Measurements from ENCODE around the gene SLC5A10. TPM values are rescaled to one million over a fixed set of nuclear protein-coding genes. Genes with fewer than 3 reads are reported as not detected.
A peak's percentile ranks its signal among the peaks of the same experiment; 100 is the strongest.

Gene SLC5A10
- total RNA-seq, 4 donors from 2014 or later, result 0.31 to 1.5 (median 0.94) TPM

DNA sequence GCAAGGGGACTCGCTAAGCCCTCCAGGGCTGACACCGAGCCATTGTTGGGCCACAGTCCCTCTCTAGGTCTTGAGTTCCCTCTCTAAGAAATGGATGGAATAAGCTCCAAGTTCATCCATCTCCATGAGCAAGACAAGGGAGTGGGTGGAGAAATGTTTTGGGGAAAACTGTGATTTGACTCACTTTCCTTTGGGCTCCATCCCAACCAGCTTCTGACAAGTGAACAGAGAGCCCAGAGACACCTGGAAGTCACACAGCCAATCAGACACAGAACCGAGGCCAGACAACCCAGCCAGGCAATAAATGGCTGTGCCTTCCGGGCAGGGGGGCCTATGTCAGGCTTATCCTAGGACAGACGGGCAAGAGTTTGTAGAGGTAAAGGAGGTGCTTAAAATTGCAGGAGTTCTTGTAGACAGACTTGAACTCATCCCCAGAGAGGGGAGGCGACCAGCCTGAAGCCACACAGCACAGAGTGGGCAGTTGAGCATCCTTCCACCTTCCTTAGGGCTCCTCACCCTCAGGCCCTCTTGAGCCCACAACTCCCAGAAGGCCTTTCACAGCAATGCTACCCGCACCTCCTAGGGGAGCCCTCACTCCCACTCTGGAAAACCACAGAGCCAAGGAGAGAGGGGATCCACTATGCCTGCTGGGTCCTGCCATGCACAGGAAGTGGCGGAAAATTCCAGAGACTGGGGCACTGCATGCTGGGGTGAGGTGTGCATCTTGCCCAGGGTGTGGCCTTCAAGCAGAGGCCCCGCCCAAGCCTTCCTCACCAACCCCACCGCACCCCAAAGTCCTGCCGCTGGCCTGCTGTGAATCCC is 62.1 kb downstream of the SLC5A10 start:
- H3K27me3 ChIP-seq, result peaks cover 5% of the 10 kb centered on the region
- WGBS, result 60% methylated on average over 11 of the region's 11 CpGs
- H3K27ac ChIP-seq, result no peak overlapping the region
- no peak overlapping the region for H3K4me3 ChIP-seq
- no peaks in the 10 kb centered on the region for H3K36me3 ChIP-seq
- H3K4me1 ChIP-seq, result peaks cover 48% of the 10 kb centered on the region
- H3K9me3 ChIP-seq, result no peaks in the 10 kb centered on the region
- no peak for DNase-seq (ENCODE audit: low spot score in 2 of 2)
- TF ChIP-seq, protein P1, sequence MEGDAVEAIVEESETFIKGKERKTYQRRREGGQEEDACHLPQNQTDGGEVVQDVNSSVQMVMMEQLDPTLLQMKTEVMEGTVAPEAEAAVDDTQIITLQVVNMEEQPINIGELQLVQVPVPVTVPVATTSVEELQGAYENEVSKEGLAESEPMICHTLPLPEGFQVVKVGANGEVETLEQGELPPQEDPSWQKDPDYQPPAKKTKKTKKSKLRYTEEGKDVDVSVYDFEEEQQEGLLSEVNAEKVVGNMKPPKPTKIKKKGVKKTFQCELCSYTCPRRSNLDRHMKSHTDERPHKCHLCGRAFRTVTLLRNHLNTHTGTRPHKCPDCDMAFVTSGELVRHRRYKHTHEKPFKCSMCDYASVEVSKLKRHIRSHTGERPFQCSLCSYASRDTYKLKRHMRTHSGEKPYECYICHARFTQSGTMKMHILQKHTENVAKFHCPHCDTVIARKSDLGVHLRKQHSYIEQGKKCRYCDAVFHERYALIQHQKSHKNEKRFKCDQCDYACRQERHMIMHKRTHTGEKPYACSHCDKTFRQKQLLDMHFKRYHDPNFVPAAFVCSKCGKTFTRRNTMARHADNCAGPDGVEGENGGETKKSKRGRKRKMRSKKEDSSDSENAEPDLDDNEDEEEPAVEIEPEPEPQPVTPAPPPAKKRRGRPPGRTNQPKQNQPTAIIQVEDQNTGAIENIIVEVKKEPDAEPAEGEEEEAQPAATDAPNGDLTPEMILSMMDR (IDR thresholded peaks at IDR 0.05), result no peak
- no peak for TF ChIP-seq EP300 (IDR thresholded peaks at IDR 0.05)
- TF ChIP-seq POLR2AphosphoS5 (IDR thresholded peaks at IDR 0.05), result no peak
- no peak for TF ChIP-seq POLR2A (IDR thresholded peaks at IDR 0.05)

DNA sequence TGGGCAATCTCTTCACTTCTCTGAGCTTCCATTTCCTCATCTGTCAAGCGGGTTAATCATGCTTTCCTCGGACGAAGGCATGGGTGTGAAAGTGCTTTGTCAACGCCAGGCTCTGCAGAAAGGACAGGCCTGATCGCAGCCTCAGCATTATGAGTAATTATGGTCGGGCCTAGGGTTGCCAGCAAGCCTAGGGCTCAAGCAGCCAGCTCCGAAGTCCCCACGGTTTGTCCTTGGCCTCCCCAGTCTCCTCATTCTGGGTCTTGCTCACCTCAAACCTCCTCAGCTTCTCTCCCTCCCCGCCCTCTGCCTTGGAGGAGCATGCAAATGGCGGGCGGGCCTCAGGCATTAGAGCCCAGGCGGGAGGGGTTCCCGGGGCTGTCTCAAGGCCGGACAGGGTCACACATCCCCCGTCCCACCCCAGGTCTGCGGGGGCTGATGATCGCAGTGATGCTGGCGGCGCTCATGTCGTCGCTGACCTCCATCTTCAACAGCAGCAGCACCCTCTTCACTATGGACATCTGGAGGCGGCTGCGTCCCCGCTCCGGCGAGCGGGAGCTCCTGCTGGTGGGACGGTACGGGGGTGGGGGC is 62.8 kb downstream of the SLC5A10 start:
- H3K4me1 ChIP-seq, result peaks cover 48% of the 10 kb centered on the region
- H3K4me3 ChIP-seq, result no peak overlapping the region
- no peak for DNase-seq (ENCODE audit: low spot score in 2 of 2)
- peaks cover 5% of the 10 kb centered on the region for H3K27me3 ChIP-seq
- WGBS, result 62% methylated on average over 21 of the region's 29 CpGs
- H3K9me3 ChIP-seq, result no peaks in the 10 kb centered on the region
- H3K36me3 ChIP-seq, result no peaks in the 10 kb centered on the region
- H3K27ac ChIP-seq, result peak overlapping the region; percentile 14
- no peak for TF ChIP-seq EP300 (IDR thresholded peaks at IDR 0.05)
- TF ChIP-seq, protein P1 (IDR thresholded peaks at IDR 0.05), result no peak
- no peak for TF ChIP-seq POLR2A (IDR thresholded peaks at IDR 0.05)
- TF ChIP-seq POLR2AphosphoS5 (IDR thresholded peaks at IDR 0.05), result no peak

DNA sequence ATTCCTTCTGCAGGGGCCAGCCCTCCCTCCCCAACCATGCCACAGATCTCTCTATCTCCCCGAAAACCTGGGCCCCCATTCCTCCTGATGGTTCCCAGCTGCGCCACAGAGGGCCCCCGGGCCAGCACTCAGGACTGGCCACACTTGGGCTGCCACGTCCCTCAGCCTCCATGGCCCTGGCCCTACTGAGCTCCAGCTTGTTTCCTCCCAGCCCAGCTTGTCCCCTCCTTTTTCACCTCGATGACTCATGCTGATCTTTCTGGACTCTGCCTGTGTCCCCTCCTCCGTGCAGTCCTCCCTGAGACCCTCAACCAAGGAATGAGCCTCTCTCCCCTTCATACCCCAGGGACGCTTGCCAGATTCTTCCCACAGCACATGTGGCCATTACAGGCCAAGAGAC is 63.5 kb downstream of the SLC5A10 start:
- no peaks in the 10 kb centered on the region for H3K36me3 ChIP-seq
- TF ChIP-seq POLR2AphosphoS5 (IDR thresholded peaks at IDR 0.05), result no peak
- TF ChIP-seq, protein P1 (IDR thresholded peaks at IDR 0.05), result no peak
- no peak for TF ChIP-seq POLR2A (IDR thresholded peaks at IDR 0.05)
- no peak for TF ChIP-seq EP300 (IDR thresholded peaks at IDR 0.05)
- peaks cover 5% of the 10 kb centered on the region for H3K27me3 ChIP-seq
- H3K4me3 ChIP-seq, result no peak overlapping the region
- no peak for DNase-seq (ENCODE audit: low spot score in 2 of 2)
- H3K9me3 ChIP-seq, result no peaks in the 10 kb centered on the region
- WGBS, result 77% methylated on average over 7 of the region's 7 CpGs
- H3K27ac ChIP-seq, result no peak overlapping the region
- H3K4me1 ChIP-seq, result peaks cover 48% of the 10 kb centered on the region

DNA sequence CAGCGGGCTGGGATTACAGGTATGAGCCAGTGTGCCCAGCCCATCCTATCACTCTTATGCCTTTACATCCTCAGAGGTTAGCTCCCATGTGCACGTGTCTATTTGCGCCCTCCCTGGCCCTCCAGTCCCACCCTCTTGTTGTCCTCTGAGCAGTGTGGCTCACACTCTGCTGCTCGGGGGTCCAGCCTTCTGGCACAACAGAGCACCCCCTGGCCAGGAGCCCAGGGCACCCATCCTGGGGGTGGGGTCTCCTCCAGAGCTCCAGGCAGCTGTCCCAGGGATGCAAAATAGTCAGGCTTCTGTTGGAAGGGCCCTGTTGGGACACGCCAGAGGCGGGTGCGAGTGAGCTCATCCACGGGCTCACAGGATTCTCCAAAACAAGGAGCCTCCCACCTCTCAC is 64.3 kb downstream of the SLC5A10 start:
- Histone ChIP-seq H3K4me1 (peaks cover 43% of the 10 kb centered on the region), H3K27ac (no peak overlapping the region), H3K4me3 (no peak overlapping the region), H3K27me3 (peaks cover 5% of the 10 kb centered on the region), H3K9me3 (no peaks in the 10 kb centered on the region), H3K36me3 (no peaks in the 10 kb centered on the region)
- TF ChIP-seq, protein P1 (IDR thresholded peaks at IDR 0.05), result no peak
- no peak for TF ChIP-seq EP300 (IDR thresholded peaks at IDR 0.05)
- TF ChIP-seq POLR2AphosphoS5 (IDR thresholded peaks at IDR 0.05), result no peak
- no peak for TF ChIP-seq POLR2A (IDR thresholded peaks at IDR 0.05)
- WGBS, result 61% methylated on average over 7 of the region's 8 CpGs
- DNase-seq (ENCODE audit: low spot score in 2 of 2), result no peak

DNA sequence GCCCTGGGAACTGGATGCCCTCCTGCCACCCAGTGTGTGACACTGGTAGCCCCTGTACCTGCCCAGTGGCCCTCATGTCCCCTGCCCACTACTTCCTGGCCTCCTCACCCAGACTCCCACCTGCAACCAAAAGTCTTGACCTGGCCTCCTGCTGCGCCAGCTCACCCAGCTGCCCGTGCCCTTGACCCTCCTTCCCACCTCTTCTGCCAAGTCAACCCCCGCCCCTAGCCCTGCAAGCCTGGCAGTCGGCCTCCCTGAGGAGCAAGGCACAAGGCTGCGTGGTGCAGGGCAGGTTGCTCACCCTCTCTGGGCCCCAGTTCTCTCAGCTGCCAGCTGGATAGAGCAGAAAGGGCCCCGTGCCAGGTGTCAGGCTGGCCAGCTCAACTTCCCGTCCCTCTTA is 64.9 kb downstream of the SLC5A10 start:
- peaks cover 38% of the 10 kb centered on the region for H3K4me1 ChIP-seq
- H3K36me3 ChIP-seq, result no peaks in the 10 kb centered on the region
- peaks cover 5% of the 10 kb centered on the region for H3K27me3 ChIP-seq
- H3K4me3 ChIP-seq, result no peak overlapping the region
- 62% methylated on average over 6 of the region's 7 CpGs for WGBS
- no peaks in the 10 kb centered on the region for H3K9me3 ChIP-seq
- H3K27ac ChIP-seq, result no peak overlapping the region
- TF ChIP-seq POLR2AphosphoS5 (IDR thresholded peaks at IDR 0.05) (no peak), EP300 (IDR thresholded peaks at IDR 0.05) (no peak), POLR2A (IDR thresholded peaks at IDR 0.05) (no peak)
- TF ChIP-seq, protein P1 (IDR thresholded peaks at IDR 0.05), result no peak
- no peak for DNase-seq (ENCODE audit: low spot score in 2 of 2)
